A673 (cell line): ENCODE results near the gene TMEM255B.

Experiments used
- CTCF ChIP-seq: fragments of 300-800, 200-600 bp; sonication (generic); conservative IDR thresholded peaks from 2 replicates; pipeline ENCODE4 v1.5.1; 2017; ENCODE audit warnings: low read depth, mild to moderate bottlenecking, antibody characterized with exemption, low read length, moderate library complexity, mixed read lengths
- EZH2 ChIP-seq: fragments of 200-600 bp; sonication (generic); IDR thresholded peaks from 2 replicates; pipeline ENCODE4 v1.6.1; 2017; ENCODE audit warnings: borderline replicate concordance, low read depth, mild to moderate bottlenecking, mixed read lengths, antibody characterized with exemption, low read length; ENCODE audit not compliant: poor library complexity, severe bottlenecking

- TF ChIP-seq CTCF (no peak), EZH2 (no peak)
Observed at GRCh38 chr13:113754242-113754641, 4.8 kb upstream of the TMEM255B start.
